Neural crest cell (in vitro differentiated cells): ENCODE results near the gene ZSCAN26. TPM values are rescaled to one million over a fixed set of nuclear protein-coding genes. Genes with fewer than 3 reads are reported as not detected.
A peak's percentile ranks its signal among the peaks of the same experiment; 100 is the strongest.

Source experiments
- DNase-seq: peaks from one replicate; pipeline ENCODE4 v3.0.0; 2021; ENCODE audit warnings: low read depth, mixed read lengths, low spot score
- H3K27ac Mint-ChIP-seq: one replicate; pipeline ENCODE4 v1.8.0; 2021; ENCODE audit warnings: mild to moderate bottlenecking, mixed read lengths; ENCODE audit not compliant: unreplicated experiment
- H3K27me3 Mint-ChIP-seq: 2 replicates; pipeline ENCODE4 v1.8.0; 2021; ENCODE audit warnings: low read depth, mild to moderate bottlenecking, mixed read lengths
- H3K36me3 Mint-ChIP-seq: 2 replicates; pipeline ENCODE4 v1.8.0; 2021; ENCODE audit warnings: low read depth, mild to moderate bottlenecking, mixed read lengths
- H3K4me1 Mint-ChIP-seq: 2 replicates; pipeline ENCODE4 v1.8.0; 2021; ENCODE audit warnings: mixed read lengths
- H3K4me3 Mint-ChIP-seq: one replicate; pipeline ENCODE4 v1.8.0; 2021; ENCODE audit warnings: mild to moderate bottlenecking, mixed read lengths
- H3K9me3 Mint-ChIP-seq: 2 replicates; pipeline ENCODE4 v1.8.0; 2021; ENCODE audit warnings: mixed read lengths
- total RNA-seq: library from RNA; stranded (reverse); gene quantifications from 2 replicates; pipeline ENCODE4 v1.2.1, GENCODE V29; 2021
- TF ChIP-seq, protein P1 (sequence below): fragments of 200-600 bp; sonication (generic); conservative IDR thresholded peaks from 2 replicates; pipeline ENCODE4 v1.5.0; 2021; ENCODE audit warnings: antibody characterized with exemption, mild to moderate bottlenecking

The ZSCAN26 gene
- total RNA-seq, 1 donor from 2014 or later, result 15.0 TPM

- peak overlapping the region; percentile 88 for H3K4me3 Mint-ChIP-seq
- H3K27me3 Mint-ChIP-seq, result peaks cover 3% of the 10 kb centered on the region
- H3K36me3 Mint-ChIP-seq, result peaks cover 8% of the 10 kb centered on the region
- TF ChIP-seq, protein P1, sequence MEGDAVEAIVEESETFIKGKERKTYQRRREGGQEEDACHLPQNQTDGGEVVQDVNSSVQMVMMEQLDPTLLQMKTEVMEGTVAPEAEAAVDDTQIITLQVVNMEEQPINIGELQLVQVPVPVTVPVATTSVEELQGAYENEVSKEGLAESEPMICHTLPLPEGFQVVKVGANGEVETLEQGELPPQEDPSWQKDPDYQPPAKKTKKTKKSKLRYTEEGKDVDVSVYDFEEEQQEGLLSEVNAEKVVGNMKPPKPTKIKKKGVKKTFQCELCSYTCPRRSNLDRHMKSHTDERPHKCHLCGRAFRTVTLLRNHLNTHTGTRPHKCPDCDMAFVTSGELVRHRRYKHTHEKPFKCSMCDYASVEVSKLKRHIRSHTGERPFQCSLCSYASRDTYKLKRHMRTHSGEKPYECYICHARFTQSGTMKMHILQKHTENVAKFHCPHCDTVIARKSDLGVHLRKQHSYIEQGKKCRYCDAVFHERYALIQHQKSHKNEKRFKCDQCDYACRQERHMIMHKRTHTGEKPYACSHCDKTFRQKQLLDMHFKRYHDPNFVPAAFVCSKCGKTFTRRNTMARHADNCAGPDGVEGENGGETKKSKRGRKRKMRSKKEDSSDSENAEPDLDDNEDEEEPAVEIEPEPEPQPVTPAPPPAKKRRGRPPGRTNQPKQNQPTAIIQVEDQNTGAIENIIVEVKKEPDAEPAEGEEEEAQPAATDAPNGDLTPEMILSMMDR, result no peak
- H3K4me1 Mint-ChIP-seq, result peaks cover 24% of the 10 kb centered on the region
- no peak overlapping the region for H3K27ac Mint-ChIP-seq
- DNase-seq, result no peak
- no peaks in the 10 kb centered on the region for H3K9me3 Mint-ChIP-seq
Observed at GRCh38 chr6:28250747-28251146, 16.2 kb upstream of the ZSCAN26 start.

DNA sequence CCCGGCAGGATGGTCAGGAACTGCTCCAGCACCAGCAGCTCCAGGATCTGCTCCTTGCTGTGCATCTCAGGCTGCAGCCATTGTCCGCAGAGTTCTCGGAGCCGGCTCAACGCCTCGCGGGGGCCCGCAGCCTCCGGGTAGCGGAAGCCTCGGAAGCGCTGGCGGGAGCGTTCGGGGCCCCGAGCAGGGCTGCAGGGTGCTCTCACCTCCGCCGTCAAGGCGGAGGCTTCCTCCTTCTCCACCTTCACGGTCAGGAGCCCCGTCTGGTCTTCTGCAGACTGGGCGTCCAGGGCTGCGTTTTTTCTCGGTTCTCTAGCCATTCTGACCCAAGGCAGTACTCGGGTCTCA lies 15.3 kb upstream of the ZSCAN26 start:
- H3K36me3 Mint-ChIP-seq, result peaks cover 4% of the 10 kb centered on the region
- DNase-seq, result peak; percentile 5
- H3K4me3 Mint-ChIP-seq, result peak overlapping the region; percentile 100
- peaks cover 3% of the 10 kb centered on the region for H3K27me3 Mint-ChIP-seq
- TF ChIP-seq, protein P1, result no peak
- H3K9me3 Mint-ChIP-seq, result no peaks in the 10 kb centered on the region
- peaks cover 24% of the 10 kb centered on the region for H3K4me1 Mint-ChIP-seq
- H3K27ac Mint-ChIP-seq, result peak overlapping the region; percentile 89

- H3K27ac Mint-ChIP-seq, result peak within 1 kb of the TSS; percentile 89
- DNase-seq, result peak; percentile 76
- H3K27me3 Mint-ChIP-seq, result peaks cover 3% of the 10 kb centered on the region
- H3K9me3 Mint-ChIP-seq, result no peaks in the 10 kb centered on the region
- H3K4me3 Mint-ChIP-seq, result peak within 1 kb of the TSS; percentile 100
- TF ChIP-seq, protein P1, result no peak
- H3K36me3 Mint-ChIP-seq, result peaks cover 4% of the 10 kb centered on the region
- H3K4me1 Mint-ChIP-seq, result peaks cover 24% of the 10 kb centered on the region
Observed at GRCh38 chr6:28252009-28252975, 14.7 kb upstream of the ZSCAN26 start, which contains the start of gene ZKSCAN4. TSS of gene ZKSCAN4 (minus strand) at chr6:28252269. CDS start at chr6:28251980, 289 bp downstream.

DNA sequence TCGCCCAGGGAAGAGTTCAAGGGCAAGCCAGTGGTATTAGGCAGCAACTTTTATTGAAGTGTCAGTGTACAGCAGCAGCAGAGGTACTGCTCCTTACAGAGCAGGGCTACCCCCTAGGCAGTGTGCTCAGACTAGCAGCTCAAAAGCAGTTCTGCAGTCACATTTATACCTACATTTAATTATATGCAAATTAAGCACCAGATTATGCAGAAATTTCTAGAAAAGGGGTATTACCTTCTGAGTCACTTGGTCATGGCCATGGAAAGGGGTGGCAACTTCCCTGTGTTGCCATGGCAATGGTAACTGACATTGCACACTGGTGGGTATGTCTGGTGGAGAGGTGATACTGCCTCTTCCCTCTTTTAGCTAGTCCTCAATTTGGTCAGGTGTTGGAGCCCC lies 12.8 kb upstream of the ZSCAN26 start:
- peaks cover 24% of the 10 kb centered on the region for H3K4me1 Mint-ChIP-seq
- peaks cover 4% of the 10 kb centered on the region for H3K36me3 Mint-ChIP-seq
- no peaks in the 10 kb centered on the region for H3K9me3 Mint-ChIP-seq
- TF ChIP-seq, protein P1, result no peak
- DNase-seq, result no peak
- H3K27me3 Mint-ChIP-seq, result peaks cover 5% of the 10 kb centered on the region
- peak overlapping the region; percentile 58 for H3K4me3 Mint-ChIP-seq
- no peak overlapping the region for H3K27ac Mint-ChIP-seq

DNA sequence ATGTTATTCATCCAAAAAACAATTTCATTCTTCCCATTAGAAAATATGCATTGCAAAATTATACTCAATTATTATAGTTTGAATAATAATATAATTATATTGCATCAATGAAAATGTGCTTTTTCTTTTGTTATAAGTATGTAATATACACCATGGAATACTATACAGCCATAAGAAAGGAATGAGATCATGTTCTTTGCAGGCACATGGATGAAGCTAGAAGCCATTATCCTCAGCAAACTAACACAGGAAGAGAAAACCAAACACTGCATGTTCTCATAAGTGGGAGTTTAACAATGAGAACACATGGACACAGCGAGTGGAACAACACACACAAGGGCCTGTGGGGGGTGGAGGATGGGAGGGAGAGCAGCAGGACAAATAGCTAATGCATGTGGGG lies 9.9 kb upstream of the ZSCAN26 start:
- peaks cover 26% of the 10 kb centered on the region for H3K27me3 Mint-ChIP-seq
- peaks cover under 1% of the 10 kb centered on the region for H3K36me3 Mint-ChIP-seq
- DNase-seq, result no peak
- no peaks in the 10 kb centered on the region for H3K9me3 Mint-ChIP-seq
- peaks cover 9% of the 10 kb centered on the region for H3K4me1 Mint-ChIP-seq
- TF ChIP-seq, protein P1, result no peak
- no peak overlapping the region for H3K27ac Mint-ChIP-seq
- no peak overlapping the region for H3K4me3 Mint-ChIP-seq
